HG03575 (cell line): ENCODE measurements around the gene CDNF.
A peak's percentile ranks its signal among the peaks of the same experiment; 100 is the strongest.
"Not testable (repeated sequence)": the region's sequence is repeated elsewhere in the genome, so short reads cannot be mapped to it uniquely, and the experiment has no call there.

Experiments
- ATAC-seq: cut with Tn5 transposase; IDR thresholded peaks from one replicate; pipeline ENCODE4 v1.9.1; 2021; ENCODE audit not compliant: unreplicated experiment, insufficient number of reproducible peaks, low FRiP score; ENCODE audit errors: extremely low read depth

Gene CDNF

DNA sequence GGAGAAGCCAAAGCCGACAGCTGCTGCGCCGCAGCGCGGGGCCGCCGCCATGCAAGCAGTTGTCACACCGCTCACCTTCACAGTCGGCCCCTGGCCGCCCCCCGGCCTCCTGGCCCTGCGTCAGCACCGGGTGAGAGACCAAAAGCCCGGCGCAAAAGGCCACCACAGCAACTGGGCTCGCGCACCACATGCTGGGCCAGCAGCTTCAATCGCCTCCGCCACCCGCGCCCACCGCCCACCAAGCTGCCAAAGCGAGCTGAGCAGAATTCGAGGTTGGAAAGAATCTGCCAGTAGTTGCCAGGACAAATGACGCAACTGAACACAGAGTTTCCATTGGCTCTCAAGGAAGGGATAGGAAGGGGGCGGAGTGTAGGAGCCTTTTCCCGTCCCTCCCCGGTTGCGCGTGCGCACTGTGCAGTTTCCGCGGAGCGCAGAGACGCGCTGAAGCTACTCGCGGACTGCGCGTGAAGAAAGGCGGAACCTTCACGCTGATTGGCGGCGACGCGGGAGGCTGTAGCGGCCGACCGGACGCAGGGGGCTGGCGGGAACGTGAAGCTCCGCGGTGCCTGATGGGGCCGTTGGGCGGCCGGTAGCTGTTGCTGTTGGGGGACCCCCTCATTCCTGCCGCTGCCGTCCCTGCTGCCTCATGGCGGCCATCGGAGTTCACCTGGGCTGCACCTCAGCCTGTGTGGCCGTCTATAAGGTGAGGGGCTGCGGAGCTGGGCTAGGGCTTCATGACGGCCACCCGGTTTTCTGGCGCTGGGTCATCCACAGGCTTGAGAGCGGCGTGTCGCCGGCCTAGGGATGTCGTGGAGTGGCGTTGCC, at the start of gene CDNF, which contains the start of the genes HSPA14 and MSANTD7:
Gene CDNF (minus strand): TSS at position 281 of the 825 bp plus-strand sequence. CDS start 91 bp downstream, at position 190.
Gene HSPA14 (plus strand): TSS at position 550 of the 825 bp plus-strand sequence. CDS start 97 bp downstream, at position 647.
Gene MSANTD7 (plus strand): TSS at position 550 of the 825 bp plus-strand sequence. CDS start 3,979 bp downstream, outside the sequence.
- peak; percentile 81 for ATAC-seq

DNA sequence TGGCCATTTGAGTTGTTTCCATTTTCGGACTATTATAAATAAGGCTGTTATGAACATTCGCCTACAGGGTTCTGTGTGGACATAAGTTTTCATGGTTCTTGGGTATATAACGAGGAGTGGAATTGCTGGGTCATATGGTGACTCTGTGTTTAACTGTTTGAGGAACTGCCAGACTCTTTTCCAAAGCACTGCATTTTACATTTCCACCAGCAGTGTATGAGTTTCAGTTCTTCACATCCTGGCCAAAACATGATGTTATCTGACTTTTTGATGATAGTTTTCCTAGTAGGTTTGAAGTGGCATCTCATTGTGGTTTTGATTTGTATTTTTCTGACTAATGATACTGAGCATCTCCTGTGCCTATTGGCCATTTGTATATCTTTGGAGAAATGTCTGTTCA, 46.2 kb upstream of the CDNF start:
- ATAC-seq, result no peak

DNA sequence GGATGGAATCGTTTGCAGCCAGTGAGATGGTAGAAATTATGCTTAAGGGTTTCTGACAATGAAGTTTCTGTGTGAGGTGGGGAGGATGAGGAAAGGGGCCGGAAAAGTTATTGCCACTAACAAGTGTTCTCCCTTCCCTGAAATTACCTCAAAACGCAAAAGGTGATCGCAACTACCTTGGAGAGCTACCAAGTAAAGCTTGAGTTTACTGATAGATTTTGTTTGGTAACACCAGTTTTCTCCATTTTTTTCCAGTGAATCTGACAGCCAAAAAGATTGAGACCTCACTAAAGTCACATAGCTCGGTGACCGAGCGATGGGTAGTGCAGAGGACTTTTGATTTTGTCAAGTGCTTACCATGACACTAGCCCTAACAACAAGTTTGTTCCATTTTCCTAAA, 42.4 kb upstream of the CDNF start:
- no peak for ATAC-seq

DNA sequence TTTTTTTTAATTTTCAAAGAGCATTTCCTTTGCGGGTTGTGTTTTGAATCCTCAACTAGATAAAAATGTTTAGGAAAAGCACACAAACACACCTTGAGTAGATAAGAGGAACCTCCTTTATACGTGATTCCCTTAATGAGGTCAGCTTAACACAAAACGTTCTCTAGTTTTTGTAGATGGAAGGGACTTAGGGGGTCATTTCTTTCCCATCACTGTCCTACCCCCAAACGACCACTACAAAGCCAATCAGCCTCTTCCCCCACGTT, 42.0 kb upstream of the CDNF start:
- ATAC-seq, result no peak

DNA sequence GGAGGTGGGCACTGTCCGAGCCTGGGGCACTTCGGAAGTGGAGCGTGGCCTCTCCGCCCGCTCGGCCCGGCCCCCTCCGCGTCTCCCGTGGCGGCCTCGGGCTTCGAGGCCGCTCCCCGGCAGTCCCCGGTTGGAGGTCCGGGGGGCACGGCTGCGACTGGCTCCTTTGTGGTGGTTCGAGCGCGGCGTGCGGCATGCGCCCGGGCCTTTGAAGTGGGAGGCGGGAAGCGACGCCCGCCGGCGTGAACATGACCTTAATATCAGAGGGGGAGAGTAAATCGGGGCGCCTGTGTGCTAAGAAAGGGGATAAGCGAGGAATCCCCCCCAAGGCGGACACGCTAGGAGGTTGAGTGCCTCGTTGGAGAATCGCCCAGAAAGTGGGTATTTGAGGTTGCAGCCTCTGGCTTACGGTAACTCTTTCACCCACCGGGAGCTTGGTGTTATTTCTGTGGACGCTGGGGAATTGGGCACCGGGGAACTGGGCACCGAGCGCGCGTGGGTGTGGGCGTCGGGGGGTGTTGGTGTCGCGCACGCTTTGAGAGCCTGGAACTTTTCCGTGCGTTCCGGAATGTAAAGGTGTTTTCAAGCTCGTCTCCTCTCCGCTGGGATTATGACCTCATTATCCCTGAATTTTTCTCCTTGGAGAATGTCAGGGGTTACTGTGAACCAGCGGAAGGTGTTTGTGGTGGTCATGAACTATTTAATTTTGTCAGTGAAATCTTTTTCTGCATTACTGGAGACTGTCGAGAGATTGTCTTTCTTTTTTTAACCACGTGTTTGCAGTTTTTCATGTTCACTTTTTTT, 41.5 kb upstream of the CDNF start:
- no peak for ATAC-seq

DNA sequence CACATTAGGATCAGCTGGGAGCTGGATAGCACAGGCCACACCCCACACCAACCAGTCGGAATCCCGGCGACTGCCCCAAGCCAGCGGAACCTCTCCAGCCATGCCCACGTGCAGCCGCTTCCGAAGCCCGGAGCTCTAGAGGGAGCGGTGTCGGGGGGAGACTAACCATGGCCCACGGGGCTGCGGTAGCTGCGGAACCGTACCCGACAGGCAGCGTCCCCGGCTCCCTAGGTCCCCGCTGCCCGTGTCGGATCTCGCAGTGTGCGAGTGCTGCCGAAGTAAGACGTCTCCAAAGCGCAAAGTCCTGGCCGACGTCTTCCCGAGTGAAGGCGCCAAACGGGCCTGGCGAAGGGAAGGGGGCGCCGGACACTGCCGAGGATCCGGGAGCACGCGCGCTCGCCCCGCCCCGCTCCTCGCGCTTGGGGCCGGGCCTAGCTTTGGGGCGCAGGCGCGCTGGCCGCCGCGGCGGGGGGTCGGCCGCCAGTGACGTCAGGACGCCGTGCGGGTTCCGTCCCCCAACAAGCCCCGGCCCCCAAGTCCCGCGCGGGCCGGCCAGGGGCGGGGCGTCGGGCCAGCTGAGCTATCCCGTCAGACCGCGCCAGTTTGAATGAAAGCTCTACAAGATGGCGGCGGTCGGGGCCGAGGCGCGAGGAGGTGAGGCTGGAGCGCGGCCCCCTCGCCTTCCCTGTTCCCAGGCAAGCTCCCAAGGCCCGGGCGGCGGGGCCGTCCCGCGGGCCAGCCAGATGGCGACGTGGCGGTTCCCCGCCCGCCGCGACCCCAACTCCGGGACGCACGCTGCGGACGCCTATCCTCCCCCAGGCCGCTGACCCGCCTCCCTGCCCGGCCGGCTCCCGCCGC, 40.7 kb upstream of the CDNF start, which contains the start of gene SUV39H2:
Gene SUV39H2 (plus strand): TSS at position 601 of the 858 bp plus-strand sequence. CDS start 23 bp downstream, at position 624.
- peak; percentile 54 for ATAC-seq

DNA sequence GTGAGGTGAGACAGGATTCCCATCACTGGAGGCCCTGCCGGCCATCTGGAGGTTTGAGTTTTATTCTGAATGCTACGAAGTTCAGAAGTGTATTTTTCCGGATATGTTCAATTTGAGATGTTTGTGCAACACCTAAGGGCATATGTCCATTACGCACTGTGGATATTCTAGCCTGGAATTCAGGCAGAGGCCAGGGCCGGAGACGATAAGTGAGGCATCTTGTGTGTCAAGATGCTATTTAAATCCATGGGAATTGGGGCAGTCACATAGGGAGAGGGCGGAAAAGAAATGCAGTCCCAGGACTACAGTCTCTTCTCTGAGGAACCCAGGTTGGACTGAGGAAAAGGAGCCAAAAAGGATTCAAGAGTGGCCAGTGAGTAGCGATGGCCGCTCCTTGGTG, 38.9 kb upstream of the CDNF start:
- no peak for ATAC-seq

DNA sequence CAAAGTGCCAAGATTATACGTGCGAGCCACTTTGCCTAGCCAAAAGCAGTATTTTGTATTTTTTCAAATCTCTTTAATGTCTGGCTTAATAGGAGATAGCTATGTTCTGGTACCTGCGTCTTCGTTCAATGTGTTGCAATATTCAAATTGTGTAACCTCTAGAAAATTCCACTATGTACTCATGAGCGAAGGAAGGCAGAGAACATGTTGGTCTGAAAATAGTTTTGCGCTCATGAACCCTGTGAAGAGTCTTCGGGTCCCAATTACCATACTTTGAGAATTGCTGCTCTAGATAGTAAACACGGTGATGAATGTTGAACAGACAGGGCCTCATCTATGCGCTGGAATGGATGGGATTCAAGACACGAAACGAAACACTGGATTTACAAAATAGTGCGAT, 38.1 kb upstream of the CDNF start:
- no peak for ATAC-seq

DNA sequence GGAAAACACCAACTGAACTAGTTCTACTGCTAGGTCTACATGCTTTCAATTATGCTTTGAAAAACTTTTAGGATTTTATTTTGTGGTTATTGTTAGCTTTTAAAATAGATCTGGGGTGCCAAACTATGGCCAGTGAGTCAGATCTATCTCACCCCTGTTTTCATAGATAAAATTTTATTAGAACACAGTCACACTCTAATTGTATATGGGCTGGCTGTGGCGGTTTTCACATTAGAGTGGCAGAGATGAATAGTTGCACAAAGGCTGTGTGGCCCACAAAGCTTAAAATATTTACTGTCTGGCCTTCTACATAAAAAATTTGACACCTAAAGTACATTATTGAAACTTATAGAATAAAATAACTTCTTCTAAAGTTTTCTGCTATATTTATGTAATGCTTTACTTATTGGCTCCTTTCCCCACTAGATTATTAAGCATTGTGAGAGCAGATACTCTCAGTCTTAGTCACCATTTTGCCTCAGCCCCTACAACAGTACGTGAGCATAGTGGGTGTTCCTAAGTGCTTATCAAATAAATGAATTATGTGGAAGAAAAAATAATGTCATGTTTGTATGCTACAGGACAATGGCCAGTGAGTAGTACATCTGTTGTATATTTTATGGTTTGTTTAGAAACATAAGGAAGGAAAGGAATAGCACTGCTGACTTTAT, 35.4 kb upstream of the CDNF start:
- no peak for ATAC-seq

DNA sequence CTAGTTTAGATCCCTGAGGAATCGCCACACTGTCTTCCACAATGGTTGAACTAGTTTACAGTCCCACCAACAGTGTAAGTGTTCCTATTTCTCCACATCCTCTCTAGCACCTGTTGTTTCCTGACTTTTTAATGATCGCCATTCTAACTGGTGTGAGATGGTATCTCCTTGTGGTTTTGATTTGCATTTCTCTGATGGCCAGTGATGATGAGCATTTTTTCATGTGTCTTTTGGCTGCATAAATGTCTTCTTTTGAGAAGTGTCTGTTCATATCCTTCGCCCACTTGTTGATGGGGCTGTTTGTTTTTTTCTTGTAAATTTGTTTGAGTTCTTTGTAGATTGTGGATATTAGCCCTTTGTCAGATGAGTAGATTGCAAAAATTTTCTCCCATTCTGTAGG, 27.0 kb upstream of the CDNF start:
- ATAC-seq, result not testable (repeated sequence)

DNA sequence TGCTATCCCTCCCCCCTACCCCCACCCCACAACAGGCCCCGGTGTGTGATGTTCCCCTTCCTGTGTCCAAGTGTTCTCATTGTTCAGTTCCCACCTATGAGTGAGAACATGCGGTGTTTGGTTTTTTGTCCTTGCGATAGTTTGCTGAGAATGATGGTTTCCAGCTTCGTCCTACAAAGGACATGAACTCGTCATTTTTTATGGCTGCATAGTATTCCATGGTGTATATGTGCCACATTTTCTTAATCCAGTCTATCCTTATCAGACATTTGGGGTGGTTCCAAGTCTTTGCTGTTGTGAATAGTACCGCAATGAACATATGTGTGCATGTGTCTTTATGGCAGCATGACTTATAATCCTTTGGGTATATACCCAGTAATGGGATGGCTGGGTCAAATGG, 26.6 kb upstream of the CDNF start:
- not testable (repeated sequence) for ATAC-seq

DNA sequence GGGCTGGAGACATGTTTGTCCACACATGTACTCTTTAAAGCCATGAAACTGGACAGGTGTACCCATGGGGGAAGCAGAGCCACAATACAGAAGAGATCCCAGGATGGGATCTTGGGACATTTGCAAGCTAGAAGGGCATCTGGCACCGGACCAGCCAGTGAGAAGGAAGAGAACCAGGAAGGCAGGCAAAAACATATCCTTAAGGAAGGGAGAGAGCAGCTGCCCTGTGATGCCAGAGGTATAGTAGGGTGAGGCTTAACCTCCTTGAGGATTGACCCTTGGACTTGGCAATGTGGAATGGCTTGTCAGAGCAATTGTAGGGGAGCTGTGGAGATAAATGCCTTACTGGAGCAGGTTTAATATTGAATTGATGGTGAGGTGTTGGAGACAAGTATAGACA, 23.0 kb upstream of the CDNF start:
- no peak for ATAC-seq

DNA sequence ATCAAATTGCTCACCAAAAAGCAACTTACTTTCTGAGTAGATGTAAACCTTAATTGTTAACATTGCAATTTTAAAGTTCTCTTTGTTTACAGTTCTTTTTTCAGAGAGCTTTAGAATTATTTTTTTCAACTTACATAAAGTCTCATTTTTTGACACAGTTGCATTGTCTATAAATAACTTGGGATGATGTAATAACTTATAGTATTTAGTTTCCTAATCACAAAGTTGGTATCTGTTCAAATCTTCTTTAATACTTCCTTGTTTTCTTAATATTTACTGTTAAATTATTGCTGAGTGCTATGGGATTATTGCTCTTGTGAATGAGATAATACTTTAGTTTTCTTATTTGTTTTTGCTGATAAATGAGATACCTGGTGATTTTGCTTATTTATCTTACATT, 21.9 kb upstream of the CDNF start:
- no peak for ATAC-seq

DNA sequence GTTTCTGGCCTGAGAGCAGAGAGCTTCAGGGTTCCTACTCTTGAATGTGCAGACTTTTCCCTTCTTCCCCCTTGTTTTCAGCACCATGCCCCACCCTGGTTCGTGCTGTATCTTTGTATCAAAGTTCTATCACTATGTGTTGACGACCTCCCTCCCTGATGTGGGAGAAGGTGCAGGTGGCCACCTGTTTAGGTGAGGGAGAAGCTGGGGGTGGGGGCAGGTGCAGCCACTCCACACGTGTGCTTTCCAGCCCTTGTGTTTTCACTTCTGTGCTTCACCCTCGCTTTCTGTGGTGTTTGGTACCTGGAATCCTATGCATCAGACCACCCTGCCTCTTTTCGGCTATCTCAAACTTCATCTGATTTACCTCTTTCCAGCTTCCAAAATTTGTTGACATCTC, 21.2 kb upstream of the CDNF start:
- ATAC-seq, result no peak

DNA sequence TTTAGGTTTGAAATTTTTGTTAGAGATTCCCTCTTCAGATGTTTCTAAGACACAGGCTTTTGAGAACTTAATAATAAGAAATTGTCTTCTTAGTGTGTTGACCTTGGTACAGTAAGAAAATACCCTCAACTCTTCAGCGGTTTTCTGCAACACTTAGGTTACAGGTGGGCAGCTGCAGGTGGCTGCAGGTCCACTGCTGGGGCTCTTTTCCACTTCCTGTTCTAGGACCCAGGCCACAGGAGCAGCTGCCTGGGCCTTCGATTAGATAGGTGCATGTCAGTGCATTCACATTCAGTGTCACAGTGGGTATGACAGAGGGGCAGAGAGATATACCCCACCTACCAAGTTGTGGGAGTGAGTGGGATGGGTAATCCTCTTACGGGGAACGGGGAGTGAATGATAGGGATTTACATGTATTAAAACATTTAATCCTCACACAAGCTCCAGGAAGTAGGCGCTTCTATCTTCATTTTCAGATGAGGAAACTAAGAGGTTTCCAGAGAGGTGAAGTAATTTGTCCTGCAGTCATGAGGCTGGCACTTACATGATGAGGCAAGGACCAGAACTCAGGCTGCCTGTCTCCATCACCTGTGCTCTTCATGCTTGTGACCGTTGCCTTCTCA, 20.6 kb upstream of the CDNF start:
- no peak for ATAC-seq

DNA sequence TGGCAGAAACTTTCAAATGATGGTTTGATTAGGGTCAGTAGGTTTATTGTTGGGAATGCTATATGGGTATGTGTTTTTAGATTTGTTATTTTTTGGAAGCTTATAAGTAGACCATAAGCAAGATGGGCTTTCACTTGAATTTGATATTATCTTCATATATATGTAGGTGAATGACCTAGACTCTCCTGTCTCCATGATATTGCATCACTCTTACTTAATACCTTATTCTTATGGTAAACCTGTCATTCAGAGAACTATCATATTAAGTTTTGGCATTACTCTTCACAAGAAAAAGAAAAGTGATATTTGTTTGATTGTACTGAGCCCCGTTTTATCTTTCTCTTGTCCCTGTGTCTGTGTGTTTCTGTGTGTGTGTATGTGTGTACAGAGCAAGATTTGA, 17.6 kb upstream of the CDNF start:
- ATAC-seq, result no peak

DNA sequence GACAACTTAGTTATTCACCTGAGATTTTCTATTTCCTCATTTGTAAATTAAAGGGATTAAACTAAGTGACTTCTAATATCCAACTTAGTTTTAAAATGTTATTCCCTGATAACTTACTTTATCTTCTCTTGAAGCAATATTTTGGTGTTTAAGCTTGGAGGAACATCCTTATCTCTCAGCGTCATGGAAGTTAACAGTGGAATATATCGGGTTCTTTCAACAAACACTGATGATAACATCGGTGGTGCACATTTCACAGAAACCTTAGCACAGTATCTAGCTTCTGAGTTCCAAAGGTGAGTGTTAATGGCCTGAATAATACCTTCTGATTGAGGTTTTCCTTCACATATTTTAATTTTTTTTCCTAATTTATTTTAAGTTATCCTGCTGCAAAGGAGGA, 14.4 kb upstream of the CDNF start:
- ATAC-seq, result no peak

DNA sequence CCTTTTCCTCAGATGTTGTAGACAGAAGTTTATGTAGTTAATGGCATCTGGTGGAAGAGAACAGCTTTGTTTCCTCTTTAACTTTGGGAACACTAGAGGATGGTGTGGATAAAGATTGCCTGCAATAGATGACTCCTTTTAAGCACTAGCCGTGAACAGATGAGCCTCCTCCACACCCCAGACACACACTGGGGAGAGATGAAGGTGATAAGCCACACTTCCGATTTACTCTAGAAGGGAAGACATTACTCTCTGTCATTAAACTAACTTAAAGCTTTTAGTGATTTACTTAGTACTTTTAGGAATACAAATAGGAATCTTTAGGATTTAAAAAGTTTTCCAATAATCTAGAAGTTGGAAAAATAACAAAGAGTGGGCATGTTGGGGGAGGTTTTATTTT, 7.1 kb upstream of the CDNF start:
- no peak for ATAC-seq
